OCI-LY1 (cell line): ENCODE data around the gene ICAM1.

ENCODE experiments used
- H2AFZ ChIP-seq: fragments of 200-600 bp; sonication (generic), shearing (Covaris generic); 2 replicates; pipeline ENCODE4 v1.6.0; 2014; ENCODE audit warnings: antibody characterized with exemption, mild to moderate bottlenecking, low read length
- H3F3A ChIP-seq: fragments of 200-600 bp; sonication (generic), shearing (Covaris generic); 2 replicates; pipeline ENCODE4 v1.6.0; 2014; ENCODE audit warnings: mild to moderate bottlenecking, antibody characterized with exemption, low read length, moderate library complexity; ENCODE audit not compliant: insufficient read depth
- H3K27ac ChIP-seq: fragments of 200-600 bp; sonication (generic); 2 replicates; pipeline ENCODE4 v1.5.1; 2014; ENCODE audit warnings: low read length, mixed run types, mild to moderate bottlenecking, low read depth; ENCODE audit not compliant: poor library complexity, severe bottlenecking
- H3K27me3 ChIP-seq: fragments of 200-600 bp; sonication (generic); 2 replicates; pipeline ENCODE4 v1.6.0; 2014; ENCODE audit warnings: antibody characterized with exemption, mild to moderate bottlenecking, low read length, moderate library complexity; ENCODE audit not compliant: insufficient read depth
- H3K36me3 ChIP-seq: fragments of 200-600 bp; sonication (generic); 2 replicates; pipeline ENCODE4 v1.6.1; 2014; ENCODE audit warnings: mild to moderate bottlenecking, antibody characterized with exemption, low read length, moderate library complexity, mixed read lengths; ENCODE audit not compliant: insufficient read depth
- H3K4me1 ChIP-seq: fragments of 200-600 bp; sonication (generic); 2 replicates; pipeline ENCODE4 v1.5.1; 2014; ENCODE audit warnings: mild to moderate bottlenecking, low read length, moderate library complexity; ENCODE audit not compliant: insufficient read depth, severe bottlenecking
- H3K4me2 ChIP-seq: fragments of 200-600 bp; sonication (generic), shearing (Covaris generic); 2 replicates; pipeline ENCODE4 v1.6.1; 2014; ENCODE audit warnings: low read length
- H3K4me3 ChIP-seq: fragments of 200-600 bp; sonication (generic); 2 replicates; pipeline ENCODE4 v1.5.1; 2014; ENCODE audit warnings: low read length, low read depth, mild to moderate bottlenecking, mixed read lengths; ENCODE audit not compliant: poor library complexity, severe bottlenecking
- H3K79me2 ChIP-seq: fragments of 200-600 bp; shearing (Covaris generic); 2 replicates; pipeline ENCODE4 v1.6.1; 2016; ENCODE audit warnings: mixed run types, low read length, mixed read lengths; ENCODE audit not compliant: insufficient read depth
- H3K9ac ChIP-seq: fragments of 200-600 bp; sonication (generic), shearing (Covaris generic); 2 replicates; pipeline ENCODE4 v1.6.1; 2014; ENCODE audit warnings: mild to moderate bottlenecking, low read length, mixed read lengths
- H3K9me2 ChIP-seq: fragments of 200-600 bp; sonication (generic), shearing (Covaris generic); 2 replicates; pipeline ENCODE4 v1.6.1; 2014; ENCODE audit warnings: low read depth, mild to moderate bottlenecking, low read length, mixed read lengths
- H3K9me3 ChIP-seq: fragments of 200-600 bp; shearing (Covaris generic); 2 replicates; pipeline ENCODE4 v1.6.1; 2014; ENCODE audit warnings: low read length, mixed read lengths
- H4K20me1 ChIP-seq: fragments of 200-600 bp; sonication (generic), shearing (Covaris generic); 2 replicates; pipeline ENCODE4 v1.6.0; 2016; ENCODE audit warnings: mild to moderate bottlenecking, low read length; ENCODE audit not compliant: insufficient read depth
- EZH2 ChIP-seq: fragments of 200-600 bp; sonication (generic), shearing (Covaris generic); IDR thresholded peaks from 2 replicates; pipeline ENCODE4 v1.8.0; 2017; ENCODE audit warnings: borderline replicate concordance, mixed run types, mild to moderate bottlenecking, antibody characterized with exemption, low read length, moderate library complexity, mixed read lengths
- TF ChIP-seq, protein P1 (sequence below): fragments of 200-600 bp; sonication (generic), shearing (Covaris generic); IDR thresholded peaks from 2 replicates; pipeline ENCODE4 v1.5.1; 2017; ENCODE audit warnings: mild to moderate bottlenecking, antibody characterized with exemption, low read length, moderate library complexity, mixed read lengths

Gene ICAM1

DNA sequence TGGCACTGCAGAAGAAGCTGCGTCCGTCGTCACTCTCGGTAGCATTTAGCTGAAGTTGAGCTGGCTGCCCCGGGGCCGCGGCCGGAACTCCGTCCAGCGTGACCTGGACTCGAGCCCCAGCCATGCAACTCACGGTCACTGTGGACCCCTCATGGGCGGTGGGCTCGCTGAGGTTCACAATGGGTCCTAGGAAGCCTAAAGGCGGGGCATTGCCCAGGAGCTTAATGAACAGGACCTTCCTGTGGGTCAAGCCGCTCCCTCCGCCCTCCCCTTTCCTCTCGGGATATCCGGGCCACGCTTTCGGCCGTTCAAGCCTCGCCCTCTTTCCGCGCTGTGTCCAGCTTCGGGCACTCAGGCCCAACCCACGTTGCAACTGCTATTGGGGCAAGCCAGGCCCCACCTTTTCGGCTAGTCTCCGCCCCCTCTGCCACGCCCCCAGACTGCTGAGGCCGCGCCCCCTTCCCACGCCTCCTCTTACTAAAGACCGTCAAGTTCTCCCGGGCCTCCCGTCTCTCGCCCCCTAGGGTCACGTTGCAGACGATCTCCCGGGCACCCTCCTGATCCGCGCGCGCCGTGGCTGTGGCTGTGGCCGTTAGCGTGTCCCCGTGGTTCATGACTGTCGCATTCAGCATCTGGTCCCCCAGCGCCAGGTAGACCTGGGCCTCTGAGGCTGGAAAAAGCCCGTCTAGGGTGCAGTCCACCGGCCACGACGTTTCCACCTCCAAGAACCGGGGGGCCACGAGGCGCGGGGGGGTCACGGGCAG is 63.9 kb downstream of the ICAM1 start:
- TF ChIP-seq, protein P1, sequence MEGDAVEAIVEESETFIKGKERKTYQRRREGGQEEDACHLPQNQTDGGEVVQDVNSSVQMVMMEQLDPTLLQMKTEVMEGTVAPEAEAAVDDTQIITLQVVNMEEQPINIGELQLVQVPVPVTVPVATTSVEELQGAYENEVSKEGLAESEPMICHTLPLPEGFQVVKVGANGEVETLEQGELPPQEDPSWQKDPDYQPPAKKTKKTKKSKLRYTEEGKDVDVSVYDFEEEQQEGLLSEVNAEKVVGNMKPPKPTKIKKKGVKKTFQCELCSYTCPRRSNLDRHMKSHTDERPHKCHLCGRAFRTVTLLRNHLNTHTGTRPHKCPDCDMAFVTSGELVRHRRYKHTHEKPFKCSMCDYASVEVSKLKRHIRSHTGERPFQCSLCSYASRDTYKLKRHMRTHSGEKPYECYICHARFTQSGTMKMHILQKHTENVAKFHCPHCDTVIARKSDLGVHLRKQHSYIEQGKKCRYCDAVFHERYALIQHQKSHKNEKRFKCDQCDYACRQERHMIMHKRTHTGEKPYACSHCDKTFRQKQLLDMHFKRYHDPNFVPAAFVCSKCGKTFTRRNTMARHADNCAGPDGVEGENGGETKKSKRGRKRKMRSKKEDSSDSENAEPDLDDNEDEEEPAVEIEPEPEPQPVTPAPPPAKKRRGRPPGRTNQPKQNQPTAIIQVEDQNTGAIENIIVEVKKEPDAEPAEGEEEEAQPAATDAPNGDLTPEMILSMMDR: peak; percentile 15; the same call in 1 of the 2 replicates
- TF ChIP-seq EZH2: no peak
- Histone ChIP-seq H3K4me1 (peaks cover 45% of the 10 kb centered on the region), H3K4me3 (peak overlapping the region; percentile 72), H3K4me2 (peak overlapping the region; percentile 92), H3K79me2 (peaks cover 14% of the 10 kb centered on the region), H3K9me3 (no peaks in the 10 kb centered on the region), H3K27ac (no peak overlapping the region), H3K9ac (no peak overlapping the region; the same call in 1 of the 2 replicates), H3K36me3 (peaks cover 22% of the 10 kb centered on the region), H3K9me2 (no peaks in the 10 kb centered on the region), H3K27me3 (no peaks in the 10 kb centered on the region), H4K20me1 (no peaks in the 10 kb centered on the region), H3F3A (no peaks in the 10 kb centered on the region), H2AFZ (no peak overlapping the region)

DNA sequence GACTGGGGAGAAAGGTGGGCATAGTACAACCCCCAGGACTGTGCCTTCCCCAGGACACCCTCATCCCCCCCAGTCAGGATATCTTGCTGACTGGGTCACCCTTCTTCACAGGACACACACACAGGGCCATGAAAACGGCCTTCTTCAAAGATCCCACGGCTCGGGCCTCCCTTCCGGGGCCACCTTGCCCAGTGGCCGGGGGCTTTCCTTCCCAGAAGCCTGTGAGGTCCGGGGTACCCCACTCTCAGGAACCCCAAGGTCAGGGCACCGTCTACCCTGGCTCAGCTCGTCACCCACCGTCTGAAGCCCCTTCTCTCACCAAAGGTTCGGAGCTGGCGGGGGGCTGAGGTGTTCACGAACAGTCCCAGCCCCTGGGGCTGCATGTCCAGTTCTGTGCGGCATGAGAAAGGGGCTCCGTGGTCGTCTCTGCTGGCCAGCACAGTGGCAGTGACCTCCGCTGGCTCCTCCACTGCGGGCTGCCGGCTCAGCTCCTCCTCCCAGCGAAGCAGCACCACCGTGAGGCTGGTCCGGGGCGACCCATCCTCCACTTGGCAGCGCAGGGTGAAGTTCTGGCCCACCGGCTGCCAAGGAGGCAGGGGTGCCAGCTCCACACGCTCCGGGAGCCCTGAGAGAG is 64.5 kb downstream of the ICAM1 start:
- H3K4me3 ChIP-seq: no peak overlapping the region
- peak overlapping the region; percentile 92; the same call in 1 of the 2 replicates for H3K4me2 ChIP-seq
- TF ChIP-seq EZH2: no peak
- TF ChIP-seq, protein P1: no peak
- H3K27ac ChIP-seq: no peak overlapping the region
- no peak overlapping the region for H3K9ac ChIP-seq
- no peaks in the 10 kb centered on the region for H3K9me2 ChIP-seq
- no peaks in the 10 kb centered on the region for H3K9me3 ChIP-seq
- no peaks in the 10 kb centered on the region for H3K27me3 ChIP-seq
- peaks cover 48% of the 10 kb centered on the region for H3K4me1 ChIP-seq
- H2AFZ ChIP-seq: no peak overlapping the region
- peaks cover 15% of the 10 kb centered on the region; the same call in 1 of the 2 replicates for H3K36me3 ChIP-seq
- peaks cover 14% of the 10 kb centered on the region for H3K79me2 ChIP-seq
- no peaks in the 10 kb centered on the region for H3F3A ChIP-seq
- no peaks in the 10 kb centered on the region for H4K20me1 ChIP-seq
